ENCODE data around the gene POLE2. TPM values are rescaled to one million over a fixed set of nuclear protein-coding genes. Genes with fewer than 3 reads are reported as not detected.
A peak's percentile ranks its signal among the peaks of the same experiment; 100 is the strongest.
"Not testable (repeated sequence)": the region's sequence is repeated elsewhere in the genome, so short reads cannot be mapped to it uniquely, and the experiment has no call there.

The POLE2 gene
- total RNA-seq, 1 donor from 2014 or later, result 0.69 TPM

DNA sequence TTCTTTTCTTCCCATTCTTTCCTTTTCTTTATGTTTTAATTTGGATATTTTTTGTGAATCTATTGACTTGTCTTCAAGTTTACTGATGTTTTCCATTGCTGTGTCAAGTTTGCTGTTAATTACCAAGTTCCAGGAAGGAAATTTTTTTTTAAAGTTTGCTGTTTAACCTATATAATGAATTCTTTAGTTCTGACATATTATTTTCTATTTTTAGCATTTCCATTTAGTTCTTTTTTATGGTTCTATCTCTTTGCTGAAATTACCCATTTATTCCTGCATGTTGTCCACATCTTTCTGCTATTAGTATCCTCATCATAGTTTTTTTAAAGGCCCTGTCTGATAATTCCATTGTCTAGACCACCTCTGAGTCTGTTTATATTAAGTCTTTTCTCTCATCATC is 32.7 kb upstream of the POLE2 start:
- Histone ChIP-seq H3K9me3 (replicated peaks) (no peaks in the 10 kb centered on the region), H3K4me1 (no peaks in the 10 kb centered on the region), H3K36me3 (peaks cover 72% of the 10 kb centered on the region), H3K27ac (replicated peaks) (no peak overlapping the region), H3K27me3 (ENCODE audit: low read depth) (no peaks in the 10 kb centered on the region), H3K4me3 (no peak overlapping the region)
- no peak for DNase-seq
- intact Hi-C loops (cut with micrococcal nuclease), result no loop called here
- TF ChIP-seq, protein P1, sequence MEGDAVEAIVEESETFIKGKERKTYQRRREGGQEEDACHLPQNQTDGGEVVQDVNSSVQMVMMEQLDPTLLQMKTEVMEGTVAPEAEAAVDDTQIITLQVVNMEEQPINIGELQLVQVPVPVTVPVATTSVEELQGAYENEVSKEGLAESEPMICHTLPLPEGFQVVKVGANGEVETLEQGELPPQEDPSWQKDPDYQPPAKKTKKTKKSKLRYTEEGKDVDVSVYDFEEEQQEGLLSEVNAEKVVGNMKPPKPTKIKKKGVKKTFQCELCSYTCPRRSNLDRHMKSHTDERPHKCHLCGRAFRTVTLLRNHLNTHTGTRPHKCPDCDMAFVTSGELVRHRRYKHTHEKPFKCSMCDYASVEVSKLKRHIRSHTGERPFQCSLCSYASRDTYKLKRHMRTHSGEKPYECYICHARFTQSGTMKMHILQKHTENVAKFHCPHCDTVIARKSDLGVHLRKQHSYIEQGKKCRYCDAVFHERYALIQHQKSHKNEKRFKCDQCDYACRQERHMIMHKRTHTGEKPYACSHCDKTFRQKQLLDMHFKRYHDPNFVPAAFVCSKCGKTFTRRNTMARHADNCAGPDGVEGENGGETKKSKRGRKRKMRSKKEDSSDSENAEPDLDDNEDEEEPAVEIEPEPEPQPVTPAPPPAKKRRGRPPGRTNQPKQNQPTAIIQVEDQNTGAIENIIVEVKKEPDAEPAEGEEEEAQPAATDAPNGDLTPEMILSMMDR (IDR thresholded peaks at IDR 0.05; ENCODE audit: borderline replicate concordance), result no peak

DNA sequence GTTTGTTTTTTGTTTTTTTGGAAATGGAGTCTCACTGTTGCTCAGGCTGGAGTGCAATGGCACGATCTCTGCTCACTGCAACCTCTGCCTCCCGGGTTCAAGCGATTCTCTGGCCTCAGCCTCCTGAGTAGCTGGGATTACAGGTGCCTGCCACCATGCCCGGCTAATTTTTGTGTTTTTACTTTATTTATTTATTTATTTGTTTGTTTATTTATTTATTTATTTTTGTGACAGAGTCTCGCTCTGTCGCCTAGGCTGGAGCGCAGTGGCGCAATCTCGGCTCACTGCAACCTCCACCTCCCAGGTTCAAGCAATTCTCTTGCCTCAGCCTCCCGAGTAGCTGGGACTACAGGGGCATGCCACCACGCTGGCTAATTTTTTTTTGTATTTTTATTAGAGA is 23.0 kb upstream of the POLE2 start:
- H3K9me3 ChIP-seq (replicated peaks); H3K27ac ChIP-seq (replicated peaks); H3K4me3 ChIP-seq; DNase-seq; H3K27me3 ChIP-seq (ENCODE audit: low read depth); intact Hi-C loops (cut with micrococcal nuclease); H3K4me1 ChIP-seq: not testable (repeated sequence)
- peaks cover 33% of the 10 kb centered on the region for H3K36me3 ChIP-seq

DNA sequence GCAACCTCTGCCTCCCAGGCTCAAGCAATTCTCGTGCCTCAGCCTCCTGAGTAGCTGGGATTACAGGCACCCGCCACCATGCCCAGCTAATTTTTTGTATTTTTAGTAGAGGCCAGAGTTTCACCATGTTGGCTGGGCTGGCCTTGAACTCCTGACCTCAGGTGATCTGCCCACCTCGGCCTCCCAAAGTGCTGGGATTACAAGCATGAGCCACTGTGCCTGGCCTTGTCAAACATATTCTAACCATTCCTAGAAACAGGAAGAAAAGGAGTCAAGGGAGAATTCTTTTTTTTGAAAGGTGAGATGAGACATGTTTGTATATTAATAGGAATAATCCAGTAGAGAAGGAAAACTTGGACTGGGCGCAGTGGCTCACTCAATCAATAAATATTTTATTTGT is 16.5 kb upstream of the POLE2 start:
- intact Hi-C loops (cut with micrococcal nuclease); H3K4me1 ChIP-seq: not testable (repeated sequence)

DNA sequence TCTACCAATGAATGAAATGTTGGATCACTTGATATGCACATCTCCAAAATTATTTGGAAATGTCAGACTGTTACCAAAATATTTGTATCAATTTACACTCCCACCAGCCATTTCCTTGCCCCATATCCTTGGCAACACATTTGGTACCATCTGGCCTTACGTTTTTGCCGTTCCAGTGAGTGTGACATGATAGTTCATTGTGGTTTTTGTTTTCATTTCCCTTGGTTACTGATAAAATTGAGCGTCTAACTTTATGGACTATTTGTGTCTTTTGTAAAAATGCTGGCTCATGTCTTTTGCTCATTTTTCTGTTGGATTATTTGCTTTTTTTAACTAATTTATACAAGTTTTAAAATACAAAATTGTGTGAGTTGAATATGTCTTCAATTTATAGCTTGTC is 16.0 kb upstream of the POLE2 start:
- intact Hi-C loops (cut with micrococcal nuclease), result no loop called here

More for the DNA sequence above, 16.5 kb upstream of the POLE2 start:
- DNase-seq; H3K27me3 ChIP-seq (ENCODE audit: low read depth); H3K4me3 ChIP-seq; H3K27ac ChIP-seq (replicated peaks); H3K9me3 ChIP-seq (replicated peaks): not testable (repeated sequence)
- peaks cover 17% of the 10 kb centered on the region for H3K36me3 ChIP-seq

DNA sequence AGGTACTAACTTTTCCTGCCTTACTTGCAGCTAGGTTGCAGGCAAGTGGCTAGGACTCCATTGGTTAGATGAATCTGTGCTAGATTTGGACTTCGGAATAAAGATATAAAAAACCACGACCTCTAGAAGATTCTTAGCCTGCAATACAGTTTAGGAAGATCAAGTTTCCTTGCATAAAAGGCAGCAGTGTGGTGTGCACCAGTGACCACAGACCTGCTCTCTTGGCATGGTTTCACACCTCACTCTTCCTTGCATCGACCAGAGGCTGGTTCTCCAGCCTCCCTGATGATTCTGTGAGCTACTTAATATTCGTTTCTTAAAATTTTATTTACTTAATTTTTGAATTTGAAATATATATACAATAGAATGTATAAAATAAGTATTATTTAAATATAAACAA is 14.7 kb upstream of the POLE2 start:
- peaks cover 14% of the 10 kb centered on the region for H3K36me3 ChIP-seq
- no peak for DNase-seq
- H3K4me1 ChIP-seq, result no peaks in the 10 kb centered on the region
- H3K27ac ChIP-seq (replicated peaks), result no peak overlapping the region
- H3K9me3 ChIP-seq (replicated peaks), result no peaks in the 10 kb centered on the region
- intact Hi-C loops (cut with micrococcal nuclease), result no loop called here
- H3K27me3 ChIP-seq (ENCODE audit: low read depth), result no peaks in the 10 kb centered on the region
- no peak overlapping the region for H3K4me3 ChIP-seq
- TF ChIP-seq, protein P1 (IDR thresholded peaks at IDR 0.05; ENCODE audit: borderline replicate concordance), result no peak

More for the DNA sequence above, 16.0 kb upstream of the POLE2 start:
- Histone ChIP-seq H3K4me3 (no peak overlapping the region), H3K4me1 (no peaks in the 10 kb centered on the region), H3K27me3 (ENCODE audit: low read depth) (no peaks in the 10 kb centered on the region), H3K27ac (replicated peaks) (no peak overlapping the region), H3K36me3 (peaks cover 14% of the 10 kb centered on the region), H3K9me3 (replicated peaks) (no peaks in the 10 kb centered on the region)
- DNase-seq, result no peak
- TF ChIP-seq, protein P1 (IDR thresholded peaks at IDR 0.05; ENCODE audit: borderline replicate concordance), result no peak

DNA sequence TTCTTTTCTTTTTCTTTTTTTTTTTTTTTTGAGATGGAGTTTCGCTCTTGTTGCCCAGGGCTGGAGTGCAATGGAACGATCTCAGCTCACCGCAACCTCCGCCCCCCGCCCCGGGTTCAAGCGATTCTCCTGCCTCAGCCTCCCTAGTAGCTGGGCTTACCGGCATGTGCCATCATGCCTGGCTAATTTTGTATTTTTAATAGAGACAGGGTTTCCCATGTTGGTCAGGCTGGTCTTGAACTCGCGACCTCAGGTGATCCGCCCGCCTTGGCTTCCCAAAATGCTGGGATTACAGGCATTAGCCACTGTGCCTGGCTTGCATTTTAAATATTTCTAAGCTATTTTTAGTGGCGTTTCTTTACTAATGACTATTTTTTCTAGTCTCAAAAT is 5.7 kb upstream of the POLE2 start:
- Histone ChIP-seq H3K4me3 (peak overlapping the region; percentile 87), H3K4me1 (peaks cover 29% of the 10 kb centered on the region), H3K27ac (replicated peaks) (peak overlapping the region; percentile 97)
- H3K27me3 ChIP-seq (ENCODE audit: low read depth); H3K36me3 ChIP-seq; DNase-seq; H3K9me3 ChIP-seq (replicated peaks); intact Hi-C loops (cut with micrococcal nuclease): not testable (repeated sequence)

DNA sequence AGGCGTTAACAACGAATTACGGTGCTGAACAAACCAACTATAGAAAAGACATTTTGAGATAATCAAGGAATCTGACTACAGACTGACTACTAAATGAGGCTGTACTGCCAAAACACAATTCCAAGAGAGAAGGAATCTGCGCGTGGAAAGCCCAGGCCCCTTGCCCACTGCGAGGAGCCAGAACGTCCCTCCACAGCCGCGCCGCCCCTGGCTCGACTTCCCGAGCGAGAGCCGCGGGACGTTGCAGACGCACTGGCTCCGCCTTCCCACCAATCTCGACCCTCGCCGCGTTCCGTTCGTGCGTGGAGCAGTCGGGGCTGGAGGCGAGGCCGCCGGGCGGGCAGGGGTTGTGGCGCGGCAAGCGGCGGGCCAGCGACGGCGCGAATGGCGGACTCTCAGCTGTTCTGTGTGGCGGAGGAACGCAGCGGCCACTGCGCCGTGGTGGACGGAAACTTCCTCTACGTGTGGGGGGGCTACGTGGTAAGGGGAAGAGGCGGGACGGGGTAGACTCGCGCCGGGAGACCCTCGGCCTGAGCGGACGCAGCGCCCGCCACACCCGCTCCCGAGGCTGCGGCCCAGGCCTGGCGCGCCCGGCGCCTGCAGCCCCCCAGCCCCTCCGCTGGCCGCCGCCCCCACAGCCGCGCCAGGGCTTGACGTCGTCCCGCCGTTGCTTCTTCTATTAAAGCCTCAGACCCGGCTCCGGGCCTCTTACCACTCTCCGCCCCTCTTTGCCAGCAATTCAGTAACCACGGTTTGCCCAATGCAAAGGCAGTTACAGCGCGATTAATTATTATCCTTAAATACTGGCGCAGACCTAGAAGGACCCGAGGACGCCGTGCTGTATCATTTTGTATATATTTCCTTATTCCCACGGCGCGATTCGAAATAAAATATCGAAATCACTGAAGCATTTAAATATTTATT is 5.1 kb upstream of the POLE2 start, which contains the start of gene KLHDC1:
KLHDC1 (plus strand) TSS at position 310 of the 924 bp plus-strand sequence; CDS start at position 385, 75 bp downstream.
- H3K4me3 ChIP-seq, result peak within 1 kb of the TSS; percentile 87
- H3K9me3 ChIP-seq (replicated peaks), result no peaks in the 10 kb centered on the region
- H3K4me1 ChIP-seq, result peaks cover 34% of the 10 kb centered on the region
- TF ChIP-seq, protein P1 (IDR thresholded peaks at IDR 0.05; ENCODE audit: borderline replicate concordance), result no peak
- peak; percentile 91 for DNase-seq
- H3K27ac ChIP-seq (replicated peaks), result peak within 1 kb of the TSS; percentile 97
- peaks cover 4% of the 10 kb centered on the region for H3K36me3 ChIP-seq
- intact Hi-C loops (cut with micrococcal nuclease), result no loop called here
- no peaks in the 10 kb centered on the region for H3K27me3 ChIP-seq (ENCODE audit: low read depth)

Data from left ventricle myocardium inferior (tissue), 1 donor.